ENCODE data around the gene STXBP6. TPM values are rescaled to one million over a fixed set of nuclear protein-coding genes. Genes with fewer than 3 reads are reported as not detected.

The STXBP6 gene
- total RNA-seq, 1 experiment from 2014 or later: 6.4 TPM

DNA sequence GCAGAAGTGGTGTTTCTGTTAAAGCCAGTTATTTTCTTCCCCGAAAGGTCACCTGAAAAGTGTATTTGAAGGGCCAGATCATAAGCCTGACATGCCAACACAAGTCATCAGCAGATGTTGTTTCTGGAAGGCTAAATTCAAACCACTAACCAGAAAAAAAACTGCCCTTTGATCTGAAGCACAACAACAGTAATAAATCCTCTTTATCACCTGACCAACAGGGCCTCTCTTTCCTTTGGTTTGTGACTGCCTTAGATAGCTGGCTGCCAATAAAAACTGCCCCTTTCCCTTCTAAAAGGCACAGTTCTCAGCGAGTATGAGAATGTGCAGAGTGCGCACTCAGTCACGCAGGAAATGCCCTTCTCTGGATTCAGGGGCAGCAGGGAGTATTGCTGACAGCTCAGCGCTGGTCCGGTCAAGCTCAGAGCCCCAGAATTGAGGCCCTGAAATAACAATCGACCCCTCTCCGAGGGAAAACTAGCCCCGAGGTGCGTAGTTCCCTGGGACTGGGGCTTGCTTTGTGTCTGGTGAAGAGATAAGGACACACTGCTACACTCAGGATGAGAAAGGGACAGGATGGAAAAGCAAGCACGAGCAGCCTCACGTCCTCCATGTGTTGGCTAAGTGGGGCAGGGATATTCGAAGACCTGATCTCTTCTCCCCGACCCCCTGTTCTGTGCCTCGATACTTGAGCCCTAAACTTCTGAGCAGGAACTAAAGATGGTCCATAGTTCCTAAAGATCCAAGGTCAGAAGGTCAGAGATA lies 231.7 kb downstream of the STXBP6 start:
- Mint-ChIP-seq H3K4me1 (ENCODE audit: low read depth, unreplicated experiment) (peaks cover 54% of the 10 kb centered on the region), H3K27ac (ENCODE audit: unreplicated experiment) (peak overlapping the region; percentile 74), H3K27me3 (ENCODE audit: unreplicated experiment) (no peaks in the 10 kb centered on the region), H3K4me3 (ENCODE audit: low read depth, unreplicated experiment) (no peak overlapping the region), H3K36me3 (ENCODE audit: insufficient read depth, unreplicated experiment) (peaks cover 6% of the 10 kb centered on the region), H3K9me3 (ENCODE audit: low read depth, unreplicated experiment) (peaks cover 3% of the 10 kb centered on the region)
- no TSS peak for BruUV-seq (replicated peaks)
- TF ChIP-seq, protein P1, sequence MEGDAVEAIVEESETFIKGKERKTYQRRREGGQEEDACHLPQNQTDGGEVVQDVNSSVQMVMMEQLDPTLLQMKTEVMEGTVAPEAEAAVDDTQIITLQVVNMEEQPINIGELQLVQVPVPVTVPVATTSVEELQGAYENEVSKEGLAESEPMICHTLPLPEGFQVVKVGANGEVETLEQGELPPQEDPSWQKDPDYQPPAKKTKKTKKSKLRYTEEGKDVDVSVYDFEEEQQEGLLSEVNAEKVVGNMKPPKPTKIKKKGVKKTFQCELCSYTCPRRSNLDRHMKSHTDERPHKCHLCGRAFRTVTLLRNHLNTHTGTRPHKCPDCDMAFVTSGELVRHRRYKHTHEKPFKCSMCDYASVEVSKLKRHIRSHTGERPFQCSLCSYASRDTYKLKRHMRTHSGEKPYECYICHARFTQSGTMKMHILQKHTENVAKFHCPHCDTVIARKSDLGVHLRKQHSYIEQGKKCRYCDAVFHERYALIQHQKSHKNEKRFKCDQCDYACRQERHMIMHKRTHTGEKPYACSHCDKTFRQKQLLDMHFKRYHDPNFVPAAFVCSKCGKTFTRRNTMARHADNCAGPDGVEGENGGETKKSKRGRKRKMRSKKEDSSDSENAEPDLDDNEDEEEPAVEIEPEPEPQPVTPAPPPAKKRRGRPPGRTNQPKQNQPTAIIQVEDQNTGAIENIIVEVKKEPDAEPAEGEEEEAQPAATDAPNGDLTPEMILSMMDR (IDR thresholded peaks at IDR 0.05; ENCODE audit: unreplicated experiment): no peak
- CTCF ChIA-PET: interaction anchor here (0.7 to 1.3 kb wide), 4 partner anchors 12 to 314 kb away, joined by 3 to 6 read pairs (median 4); no protein-coding TSS in a partner anchor
- intact Hi-C loops (cut with micrococcal nuclease; ENCODE audit: unreplicated experiment): loop anchor here (5.0 kb wide), 3 partner anchors 44 to 99 kb away; no protein-coding TSS in a partner anchor
- no peak for DNase-seq

DNA sequence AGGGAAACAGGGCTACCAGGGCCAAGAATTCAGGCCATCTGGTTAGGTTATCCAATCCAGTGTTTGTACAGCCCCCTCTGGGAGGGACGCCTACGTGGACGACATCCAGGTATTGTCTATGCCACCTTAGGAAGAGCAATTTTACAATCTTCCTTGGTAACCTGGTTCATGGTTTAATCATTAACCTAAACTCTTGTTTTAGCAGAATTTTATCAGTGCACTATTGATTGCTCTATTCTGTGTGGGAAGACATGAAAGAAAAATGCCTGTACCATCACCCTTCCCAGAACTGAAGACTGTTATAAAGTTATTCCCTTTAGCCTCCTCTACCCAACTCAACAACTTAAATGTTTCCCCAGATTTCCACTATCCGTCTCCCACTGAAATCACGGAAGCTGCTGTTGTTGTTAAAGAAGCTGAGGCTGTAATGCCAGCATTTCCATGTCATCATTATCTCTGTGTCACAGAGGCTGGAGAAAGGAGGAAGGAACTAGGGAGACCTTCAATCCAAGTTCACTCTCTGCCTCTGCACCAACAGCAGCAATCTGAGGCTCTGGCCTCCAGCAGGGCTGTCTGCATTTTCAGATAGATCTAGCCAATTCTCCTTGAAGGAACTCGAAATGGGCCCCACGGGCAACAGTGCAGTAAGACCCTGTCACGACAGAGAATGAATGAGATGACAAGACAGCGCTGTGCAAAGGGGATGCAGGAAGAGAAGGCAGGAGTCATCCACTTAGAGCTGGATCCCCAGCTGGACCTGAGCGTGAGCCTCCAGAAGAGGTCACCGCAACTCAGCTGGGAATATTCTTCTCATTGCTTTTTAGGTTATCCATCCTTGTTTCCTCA lies 232.5 kb downstream of the STXBP6 start:
- peaks cover 3% of the 10 kb centered on the region for H3K9me3 Mint-ChIP-seq (ENCODE audit: low read depth, unreplicated experiment)
- DNase-seq: peak; percentile 69
- BruUV-seq (replicated peaks): no TSS peak
- H3K27me3 Mint-ChIP-seq (ENCODE audit: unreplicated experiment): no peaks in the 10 kb centered on the region
- peak overlapping the region; percentile 34 for H3K4me3 Mint-ChIP-seq (ENCODE audit: low read depth, unreplicated experiment)
- TF ChIP-seq, protein P1 (IDR thresholded peaks at IDR 0.05; ENCODE audit: unreplicated experiment): no peak
- H3K4me1 Mint-ChIP-seq (ENCODE audit: low read depth, unreplicated experiment): peaks cover 62% of the 10 kb centered on the region
- intact Hi-C loops (cut with micrococcal nuclease; ENCODE audit: unreplicated experiment): loop anchor here (1.0 to 5.0 kb wide), 5 partner anchors 11 to 165 kb away; no protein-coding TSS in a partner anchor
- peak overlapping the region; percentile 74 for H3K27ac Mint-ChIP-seq (ENCODE audit: unreplicated experiment)
- CTCF ChIA-PET: interaction anchor here (0.7 to 1.5 kb wide), 5 partner anchors 11 to 315 kb away, joined by 3 to 6 read pairs (median 3); no protein-coding TSS in a partner anchor
- H3K36me3 Mint-ChIP-seq (ENCODE audit: insufficient read depth, unreplicated experiment): peaks cover 6% of the 10 kb centered on the region

DNA sequence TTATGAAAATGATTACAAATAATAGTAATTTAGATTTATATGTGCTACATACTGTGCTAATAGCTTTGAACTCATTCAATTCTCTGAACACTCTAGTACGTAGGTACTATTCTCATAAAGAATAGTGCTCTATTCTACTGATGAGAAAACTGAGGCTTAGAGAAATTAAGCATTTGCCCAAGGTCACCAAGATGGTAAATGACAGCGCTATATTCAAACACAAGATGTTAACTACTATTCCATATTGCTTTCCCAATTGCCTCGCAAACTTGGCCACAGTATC lies 233.1 kb downstream of the STXBP6 start:
- H3K27ac Mint-ChIP-seq (ENCODE audit: unreplicated experiment): peak overlapping the region; percentile 82
- no peaks in the 10 kb centered on the region for H3K27me3 Mint-ChIP-seq (ENCODE audit: unreplicated experiment)
- peak overlapping the region; percentile 31 for H3K4me3 Mint-ChIP-seq (ENCODE audit: low read depth, unreplicated experiment)
- H3K9me3 Mint-ChIP-seq (ENCODE audit: low read depth, unreplicated experiment): peaks cover 2% of the 10 kb centered on the region
- intact Hi-C loops (cut with micrococcal nuclease; ENCODE audit: unreplicated experiment): loop anchor here (1.0 to 5.0 kb wide), 5 partner anchors 11 to 165 kb away; no protein-coding TSS in a partner anchor
- DNase-seq: no peak
- TF ChIP-seq, protein P1 (IDR thresholded peaks at IDR 0.05; ENCODE audit: unreplicated experiment): no peak
- no TSS peak for BruUV-seq (replicated peaks)
- CTCF ChIA-PET: interaction anchor here (1.3 to 1.5 kb wide), 2 partner anchors 11 to 190 kb away, joined by 3 to 6 read pairs (median 6); no protein-coding TSS in a partner anchor
- peaks cover 6% of the 10 kb centered on the region for H3K36me3 Mint-ChIP-seq (ENCODE audit: insufficient read depth, unreplicated experiment)
- peaks cover 66% of the 10 kb centered on the region for H3K4me1 Mint-ChIP-seq (ENCODE audit: low read depth, unreplicated experiment)

Measured in Calu3 (cell line).